GM19193 (cell line): ENCODE results near the gene GAS2.

ENCODE experiments used
- POLR2A ChIP-seq: IDR thresholded peaks from 4 replicates; pipeline ENCODE4 v1.6.1; 2011; ENCODE audit not compliant: insufficient read depth, insufficient read length; ENCODE audit errors: extremely low read depth

GAS2 gene

DNA sequence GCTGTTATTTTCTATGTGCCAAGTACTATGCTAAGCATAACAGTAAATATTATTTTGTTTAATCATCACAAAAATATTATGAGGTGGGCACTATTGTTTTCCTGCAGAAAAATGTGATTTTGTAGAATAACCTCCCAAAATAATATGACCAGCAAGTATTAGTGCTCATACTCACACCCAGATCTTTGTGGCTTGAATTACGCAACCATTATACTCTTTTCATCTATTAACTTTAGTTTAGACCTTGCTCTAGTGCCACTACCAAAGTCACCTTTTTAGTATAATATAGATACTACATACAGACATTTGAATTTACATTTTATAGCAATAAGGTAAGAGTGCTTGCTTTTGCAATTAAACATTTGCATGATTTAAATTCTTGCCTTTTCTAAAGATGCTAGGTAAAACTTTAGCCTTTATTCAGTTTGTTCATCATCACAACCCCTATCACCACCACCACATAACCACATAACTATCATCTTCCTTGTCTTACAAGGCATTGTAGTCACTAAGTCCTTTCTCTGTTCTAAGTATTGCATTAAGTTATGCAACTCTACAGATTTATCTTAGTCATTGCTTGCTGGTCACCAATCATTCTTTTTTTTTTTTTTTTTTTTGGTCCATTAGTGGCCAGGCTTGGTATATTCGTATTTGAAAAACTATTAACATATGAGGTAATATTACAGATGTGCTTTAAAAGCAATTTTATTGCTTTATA is 68.4 kb downstream of the GAS2 start:
- TF ChIP-seq POLR2A, result no peak

DNA sequence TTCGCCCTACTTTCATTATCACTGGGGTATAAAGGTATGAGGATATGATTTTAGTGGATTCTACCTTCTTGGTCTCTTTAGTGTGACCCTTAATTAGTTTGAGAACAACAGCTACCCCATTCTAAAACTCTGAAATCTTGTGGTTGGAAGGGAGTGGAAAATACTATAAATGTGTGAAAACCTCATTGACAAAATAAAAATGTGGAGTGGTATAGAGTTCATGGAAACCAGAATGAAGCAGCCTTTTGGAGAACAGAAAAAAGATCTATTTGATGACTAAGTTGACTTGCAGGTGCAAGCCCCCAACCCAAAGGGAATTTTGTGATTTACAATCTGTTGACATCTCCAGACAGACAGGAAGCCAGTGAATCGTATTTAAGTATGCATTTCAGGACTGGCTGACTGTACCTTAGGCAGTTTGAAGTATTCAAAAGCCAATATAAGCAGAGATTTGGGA is 75.8 kb downstream of the GAS2 start:
- TF ChIP-seq POLR2A, result no peak

DNA sequence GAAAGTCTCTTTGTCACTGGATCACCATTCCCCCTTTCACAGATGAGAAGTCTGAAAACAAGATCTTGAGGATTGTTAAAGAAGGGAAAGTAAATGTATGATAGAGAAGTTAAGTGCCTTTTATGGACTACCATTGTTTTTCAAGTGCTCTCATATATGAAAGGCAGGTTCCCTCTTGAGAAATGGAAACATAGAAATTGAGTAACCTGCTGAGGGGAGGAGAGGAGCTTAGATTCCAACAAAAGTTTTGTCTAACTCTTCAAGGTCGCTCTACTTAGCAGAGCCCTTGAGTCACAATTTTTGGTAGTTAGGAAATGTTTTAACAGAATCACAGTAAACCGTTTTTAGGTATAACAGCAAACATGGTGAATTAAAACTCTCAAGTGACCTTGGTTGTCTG is 83.1 kb downstream of the GAS2 start:
- TF ChIP-seq POLR2A, result no peak

DNA sequence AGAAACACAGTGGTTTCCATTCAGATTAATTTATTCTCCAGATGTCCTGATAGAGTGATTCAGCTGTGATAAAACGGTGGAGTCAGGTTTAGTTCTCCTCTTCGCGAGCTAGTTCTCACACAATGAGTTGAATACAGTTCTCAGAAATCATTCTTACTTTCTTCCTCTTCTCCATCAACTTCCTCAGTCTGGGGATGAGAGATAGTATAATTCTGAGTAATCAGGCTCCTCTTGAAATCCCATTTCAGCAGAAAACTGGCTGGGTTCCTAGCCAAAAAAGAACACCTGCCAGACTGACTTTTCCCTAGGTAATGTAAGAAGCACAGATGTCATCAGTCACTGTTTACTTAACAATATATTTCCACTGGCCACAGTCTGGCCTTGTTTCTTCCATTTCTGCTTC is 86.5 kb downstream of the GAS2 start:
- no peak for TF ChIP-seq POLR2A

DNA sequence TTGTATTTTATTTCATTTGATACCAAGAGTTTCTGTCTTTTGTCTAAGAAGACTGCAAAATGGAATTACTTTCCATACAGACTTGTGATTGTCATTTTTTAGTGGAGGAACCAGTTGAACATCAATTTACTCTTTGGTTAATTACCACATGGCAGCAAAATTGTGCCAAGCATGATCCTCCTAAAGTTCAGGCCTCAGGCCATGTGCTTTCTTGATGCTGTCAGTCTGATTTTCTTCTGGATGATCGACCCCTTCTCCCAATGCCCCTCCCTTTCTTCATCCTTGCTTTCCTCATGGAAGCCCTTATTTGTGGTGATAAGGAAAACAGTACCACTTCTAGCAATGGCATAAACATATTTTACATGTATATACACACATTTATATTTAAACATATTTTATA is 87.0 kb downstream of the GAS2 start:
- TF ChIP-seq POLR2A, result no peak

DNA sequence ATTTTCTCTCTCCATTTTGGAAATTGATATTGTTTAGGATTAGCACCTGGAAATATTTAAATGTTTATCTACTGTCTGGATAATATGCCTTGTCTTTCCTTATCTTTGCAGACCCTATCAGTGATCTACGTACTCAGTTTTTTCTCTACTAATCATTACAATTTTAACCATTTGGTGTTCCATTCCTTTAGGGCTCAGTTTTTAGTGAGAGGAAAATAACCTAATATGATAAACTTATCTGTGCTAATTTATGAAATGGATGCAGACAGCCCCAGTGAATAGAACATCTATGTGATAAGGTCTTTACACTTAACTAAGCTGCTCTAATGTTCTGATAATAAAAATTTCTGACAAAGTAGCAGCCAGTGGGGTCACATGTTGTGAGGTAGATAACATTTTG is 94.7 kb downstream of the GAS2 start:
- no peak for TF ChIP-seq POLR2A

DNA sequence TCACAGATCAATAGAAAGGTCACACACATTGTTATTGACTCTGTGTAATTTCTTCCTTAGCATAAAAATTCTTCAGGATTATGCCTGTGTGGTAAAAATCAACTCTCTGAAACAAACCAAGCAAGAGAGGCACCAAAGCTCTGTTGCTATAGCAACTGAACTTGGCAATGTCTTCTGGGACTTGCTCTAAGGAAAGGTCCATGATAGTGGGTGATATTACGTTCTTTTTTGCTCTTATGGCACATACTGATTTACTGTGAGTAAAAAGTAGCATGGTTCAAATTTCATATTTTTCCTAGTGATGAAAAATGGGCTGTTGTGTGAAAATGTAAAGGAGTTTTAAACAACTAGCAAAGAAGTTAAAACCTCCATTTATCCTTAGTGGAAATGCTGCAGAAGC is 96.8 kb downstream of the GAS2 start:
- no peak for TF ChIP-seq POLR2A

DNA sequence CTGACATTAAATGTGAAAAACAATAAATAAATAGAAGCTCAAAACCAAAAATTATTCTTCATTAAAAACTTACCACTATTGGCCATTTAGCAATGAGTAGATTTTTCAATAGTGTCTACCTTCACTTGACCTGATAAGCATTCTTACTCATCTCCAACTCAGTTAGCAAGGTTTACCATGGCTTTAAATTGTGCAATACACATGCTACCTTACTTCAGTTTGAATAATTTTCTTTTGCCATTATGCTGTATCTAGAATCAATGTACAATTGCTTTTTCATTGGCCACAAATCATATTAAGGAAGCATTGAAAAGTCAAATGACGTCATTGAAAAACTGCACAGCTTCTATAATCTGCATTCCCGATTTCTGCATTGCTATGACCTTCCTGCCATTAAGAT is 98.3 kb downstream of the GAS2 start:
- no peak for TF ChIP-seq POLR2A

DNA sequence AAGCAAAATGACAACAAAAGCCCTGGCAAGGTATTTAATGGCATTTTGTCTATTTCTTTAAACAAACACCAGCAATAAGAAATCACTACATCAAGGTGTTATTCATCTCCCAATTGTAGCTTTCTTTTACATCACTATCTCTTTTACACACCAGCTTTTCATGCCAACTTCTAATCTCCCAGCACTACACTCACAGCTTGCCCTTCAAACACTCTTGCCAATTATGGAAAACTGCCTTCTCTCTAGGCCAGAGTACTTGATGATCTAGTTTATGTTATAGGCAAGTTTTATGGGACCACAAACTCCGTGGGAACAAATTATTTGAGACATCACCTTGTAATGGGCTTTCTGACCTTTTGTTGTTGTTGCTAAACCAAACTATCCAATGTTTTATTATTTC is 101.9 kb downstream of the GAS2 start:
- no peak for TF ChIP-seq POLR2A

DNA sequence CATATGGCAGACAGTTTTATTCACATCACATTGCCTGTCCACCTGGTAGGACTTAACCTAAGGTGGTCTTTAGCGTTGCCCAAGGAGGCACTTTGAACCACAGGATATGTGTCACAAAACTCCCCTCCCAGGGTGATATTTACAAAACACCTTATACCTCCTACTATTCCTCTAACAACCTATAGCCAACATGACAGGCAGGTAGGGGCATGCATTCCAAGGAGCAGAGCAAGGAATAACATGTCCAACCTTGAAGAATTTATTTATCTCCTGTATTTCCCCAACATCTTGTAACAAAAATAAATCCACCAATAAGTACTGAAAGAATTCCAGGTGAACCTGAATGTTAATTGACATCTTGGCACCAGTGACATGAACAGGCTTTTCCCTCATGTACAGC is 102.7 kb downstream of the GAS2 start:
- TF ChIP-seq POLR2A, result no peak

DNA sequence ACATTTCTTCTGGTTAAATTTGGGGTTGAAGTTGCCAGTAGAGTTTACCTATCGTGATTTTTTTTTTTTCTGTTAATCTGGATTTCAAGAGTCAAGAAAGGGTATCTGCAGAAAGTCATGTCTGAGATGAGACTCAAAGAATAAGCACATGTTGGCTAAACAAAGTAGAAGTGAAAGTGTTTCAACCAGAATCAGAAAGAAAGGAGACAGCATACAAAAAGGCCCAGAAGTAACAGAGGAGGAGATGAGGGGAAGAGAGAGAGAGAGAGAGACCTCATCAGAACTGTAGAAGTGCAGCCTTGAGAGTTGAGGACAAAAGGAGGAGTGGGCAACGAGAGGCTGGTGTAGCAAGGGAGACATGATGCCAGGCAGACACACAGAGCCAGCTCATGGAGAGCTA is 108.3 kb downstream of the GAS2 start:
- TF ChIP-seq POLR2A, result no peak

DNA sequence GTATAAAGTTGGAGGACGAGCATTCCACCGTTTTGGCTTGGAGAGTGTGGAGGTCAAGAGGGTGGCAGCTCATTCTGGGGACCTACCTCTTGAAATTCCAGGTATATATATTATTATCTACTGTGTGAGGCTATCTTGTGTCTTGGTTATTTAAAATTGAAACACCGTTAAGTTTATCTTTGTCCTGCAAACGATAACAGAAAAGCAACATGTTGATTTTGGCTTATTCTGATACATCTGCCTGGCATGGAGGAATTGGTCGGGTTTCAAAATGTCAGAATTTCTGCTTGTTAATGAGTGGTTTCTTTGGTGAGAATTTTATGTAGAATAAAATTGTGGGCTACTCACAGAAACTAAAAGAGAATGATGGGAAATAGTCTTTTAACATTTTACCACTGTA is 108.8 kb downstream of the GAS2 start:
- TF ChIP-seq POLR2A, result no peak

DNA sequence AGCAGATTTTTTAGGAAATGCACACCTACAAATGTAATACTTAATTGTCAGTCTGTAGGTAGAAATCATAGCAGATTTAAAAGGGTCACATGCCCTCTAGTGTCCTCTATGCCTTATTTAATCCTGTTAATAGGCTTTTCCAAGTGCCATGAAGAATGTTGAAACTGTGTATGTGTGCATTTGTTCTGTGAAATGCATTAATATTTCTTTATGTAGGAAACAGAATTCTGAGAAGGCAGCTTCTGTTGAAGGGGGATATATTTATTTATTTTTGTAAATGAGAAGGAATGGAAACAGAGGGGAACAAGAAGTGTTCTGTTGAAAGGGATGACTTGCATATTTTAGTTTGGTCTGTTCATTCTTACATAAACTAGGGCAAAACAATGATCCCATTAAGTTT is 112.2 kb downstream of the GAS2 start:
- no peak for TF ChIP-seq POLR2A

DNA sequence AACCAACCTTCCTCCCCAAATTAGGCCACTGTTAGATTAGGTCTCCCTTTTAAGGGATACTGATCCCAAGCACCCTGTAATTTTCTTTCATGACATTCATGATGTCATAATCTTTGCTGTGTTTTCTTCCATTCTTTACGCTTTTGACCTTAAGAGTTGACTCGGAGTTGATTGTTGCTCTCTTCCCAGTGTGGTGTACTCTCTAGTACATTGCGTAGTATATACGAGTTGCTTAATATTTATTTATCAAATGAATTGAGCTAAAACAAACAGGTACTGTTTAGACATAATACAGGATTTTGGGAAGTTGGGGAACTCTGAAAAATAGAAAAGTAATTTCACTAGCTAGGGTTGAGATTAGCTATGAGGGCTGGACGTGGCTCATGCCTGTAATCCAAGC is 113.4 kb downstream of the GAS2 start:
- TF ChIP-seq POLR2A, result no peak

DNA sequence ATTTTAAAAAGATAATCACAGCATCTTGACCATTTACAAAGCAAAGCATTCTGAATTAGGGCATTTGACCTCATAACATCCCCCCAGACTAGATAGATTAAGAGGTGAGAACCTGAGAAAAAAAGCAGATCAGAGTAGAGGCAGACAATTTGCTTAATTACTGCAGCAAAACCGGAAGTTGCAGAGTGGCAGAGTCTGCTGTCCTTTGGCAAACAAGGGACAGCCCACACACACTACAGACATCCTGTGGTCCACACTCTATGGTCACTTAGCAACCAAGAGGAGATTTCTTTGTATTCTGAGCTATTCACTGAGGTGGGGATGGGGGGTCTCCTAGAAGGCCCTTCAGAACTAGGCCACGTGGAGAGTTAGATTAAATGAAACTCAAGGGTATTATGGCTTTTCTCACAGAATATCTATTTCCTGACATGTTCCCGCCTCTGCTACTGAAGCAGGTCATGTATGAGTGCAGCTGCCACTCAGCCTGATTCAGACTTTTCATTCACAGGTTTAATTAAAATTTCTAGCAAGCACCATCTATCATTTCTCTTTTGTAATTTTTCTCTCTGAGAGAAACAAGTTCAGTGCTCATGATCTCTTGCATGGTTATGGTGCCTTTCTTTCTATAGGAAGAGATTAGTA is 114.7 kb downstream of the GAS2 start:
- TF ChIP-seq POLR2A, result no peak

DNA sequence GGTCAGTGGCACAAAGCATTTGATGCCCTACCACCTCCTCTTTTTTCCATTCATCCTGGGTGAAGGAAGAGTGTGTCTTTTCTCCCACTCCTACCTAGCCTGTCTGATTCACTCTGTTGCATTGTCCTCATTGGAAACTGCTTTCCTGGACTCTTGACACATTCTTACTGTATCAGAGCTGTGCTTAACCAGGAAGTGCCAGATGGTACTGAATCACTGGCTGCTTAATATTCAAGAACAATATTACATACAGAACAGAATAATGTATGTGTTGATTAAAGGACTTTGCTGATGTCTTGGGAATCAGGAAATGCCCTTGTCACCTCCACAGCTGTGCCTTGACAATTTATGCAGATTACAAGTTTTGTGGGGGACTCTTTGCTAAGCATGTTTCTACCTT is 118.8 kb downstream of the GAS2 start:
- TF ChIP-seq POLR2A, result no peak

DNA sequence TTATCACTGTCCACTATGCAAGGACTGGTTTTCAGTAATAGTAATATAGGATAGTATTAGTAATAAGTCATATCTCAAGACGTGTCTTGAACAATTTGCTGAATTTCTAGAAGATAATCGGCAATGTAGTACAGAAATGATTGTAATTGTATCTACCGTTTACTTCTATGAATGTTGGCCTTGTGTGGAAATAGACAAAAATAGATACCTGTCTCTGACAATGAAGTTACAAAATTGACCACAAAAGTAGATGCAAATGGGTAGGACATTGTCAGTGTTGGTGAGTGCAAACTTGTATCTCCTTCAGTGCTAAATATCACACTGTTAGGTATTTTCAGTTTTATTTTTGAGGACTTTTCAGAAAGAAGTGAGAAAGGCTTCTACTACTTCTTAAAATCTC is 120.1 kb downstream of the GAS2 start:
- no peak for TF ChIP-seq POLR2A

DNA sequence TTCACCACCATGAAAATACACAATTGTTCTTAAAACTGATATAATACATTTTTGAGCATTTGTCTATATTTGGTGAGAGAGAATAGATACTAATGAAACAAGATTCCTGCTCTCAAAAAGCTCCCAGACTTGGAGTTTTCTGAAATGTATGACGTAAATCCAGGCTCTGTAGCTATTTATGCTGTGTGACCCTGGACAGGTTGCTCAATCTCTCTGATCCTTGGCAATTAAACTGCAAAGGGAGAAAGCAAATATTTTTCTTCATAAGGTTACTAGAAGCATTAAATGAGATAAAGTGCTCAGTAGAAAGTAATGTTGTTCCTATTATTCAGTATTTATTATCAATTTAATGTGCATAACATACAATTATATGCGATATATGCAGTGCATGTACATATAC is 120.6 kb downstream of the GAS2 start:
- TF ChIP-seq POLR2A, result no peak
